HepG2 (cell line): ENCODE results near the gene DAB2IP. TPM values are rescaled to one million over a fixed set of nuclear protein-coding genes. Genes with fewer than 3 reads are reported as not detected.

Experiments
- ATAC-seq: fragments of 200-7000 bp; cut with Tn5 transposase; 3 replicates; pipeline ENCODE4 v1.9.1; 2020; ENCODE audit warnings: mild to moderate bottlenecking, moderate library complexity
- BruUV-seq: library from RNA; stranded (reverse); fragments of 400-500 nt; replicated peaks from 2 replicates; lab custom pipeline; 2021; lab: Mats Ljungman, UMichigan
- CTCF ChIA-PET: fragments of 300-600 bp; formaldehyde crosslinking; extraction: SDS; loops from one replicate; lab custom pipeline; 2021; ENCODE audit warnings: low total read pairs, inconsistent platforms, low intra/inter-chr PET ratio; lab: Yijun Ruan, JAX
- POLR2A ChIA-PET: fragments of 350-600 bp; sonication (Branson Sonifier 250); formaldehyde crosslinking; loops from one replicate; lab custom pipeline; 2020; ENCODE audit warnings: antibody characterized with exemption, inconsistent platforms; lab: Yijun Ruan, JAX
- DNase-seq: peaks from one replicate; pipeline ENCODE4 v3.0.0-alpha.2; 2015; ENCODE audit warnings: low spot score
- FAIRE-seq: peaks from 3 replicates; lab custom pipeline; 2011; peaks lifted over from hg19 to GRCh38; lab: Jason Lieb, UNC
- H2AFZ ChIP-seq: one replicate; pipeline ENCODE4 v1.6.1; 2011; ENCODE audit warnings: low read length, inconsistent platforms
- H3K27ac ChIP-seq: fragments of 300-600 bp; 3 replicates; pipeline ENCODE4 v1.8.0; 2011; ENCODE audit warnings: mixed run types, mild to moderate bottlenecking, mixed read lengths, low read length, inconsistent platforms; ENCODE audit not compliant: insufficient read depth; ENCODE audit errors: extremely low read length
- H3K27me3 ChIP-seq, 2 experiments: fragments of 200-600 bp in 1 of 2; 2 replicates in 1 of 2; 3 replicates in 1 of 2; pipeline versions ENCODE4 v1.6.0 to v1.8.0; 2011; ENCODE audit warnings: low read length in 2 of 2, mild to moderate bottlenecking in 2 of 2, moderate library complexity in 2 of 2, inconsistent platforms in 1 of 2; ENCODE audit not compliant: insufficient read depth in 2 of 2, control insufficient read depth in 1 of 2
- H3K36me3 ChIP-seq, 2 experiments: fragments of 200-600 bp in 1 of 2; replicated peaks in 1 of 2; 2 replicates in 1 of 2; 3 replicates in 1 of 2; pipeline versions ENCODE4 v1.5.1 to v1.8.0; 2011; ENCODE audit warnings: low read length in 2 of 2, inconsistent platforms in 1 of 2; ENCODE audit not compliant: insufficient read depth in 2 of 2, control insufficient read depth in 1 of 2
- H3K4me1 ChIP-seq: 2 replicates; pipeline ENCODE4 v1.5.1; 2012; ENCODE audit warnings: low read length, inconsistent platforms; ENCODE audit not compliant: insufficient read depth
- H3K4me2 ChIP-seq: 2 replicates; pipeline ENCODE4 v1.6.0; 2011; ENCODE audit warnings: low read depth, low read length, inconsistent platforms
- H3K4me3 ChIP-seq, 3 experiments: fragments of 200-600 bp in 1 of 3; sonication (generic), shearing (Covaris generic) in 1 of 3; replicated peaks in 1 of 3; 2 replicates each; pipeline ENCODE4 v1.5.1; 2011 to 2016; ENCODE audit warnings: low read length in 3 of 3, inconsistent platforms in 2 of 3, low read depth in 2 of 3, mild to moderate bottlenecking in 2 of 3, control low read depth in 1 of 3, mixed read lengths in 1 of 3; ENCODE audit not compliant: insufficient read depth in 1 of 3
- H3K79me2 ChIP-seq: one replicate; pipeline ENCODE4 v1.6.1; 2011; ENCODE audit warnings: low read length, inconsistent platforms; ENCODE audit not compliant: insufficient read depth
- H3K9ac ChIP-seq: 2 replicates; pipeline ENCODE4 v1.6.0; 2011; ENCODE audit warnings: mild to moderate bottlenecking, low read depth, low read length, inconsistent platforms; ENCODE audit not compliant: insufficient read depth
- H3K9me3 ChIP-seq: 2 replicates; pipeline ENCODE4 v1.5.1; 2012; ENCODE audit warnings: mild to moderate bottlenecking, low read length
- H4K20me1 ChIP-seq: 2 replicates; pipeline ENCODE4 v1.6.0; 2011; ENCODE audit warnings: inconsistent platforms, mild to moderate bottlenecking, low read length, moderate library complexity; ENCODE audit not compliant: insufficient read depth
- CAMTA2 ChIP-seq: sonication (generic); formaldehyde crosslinking; IDR thresholded peaks from 2 replicates; pipeline ENCODE4 v1.4.0; 2020; ENCODE audit warnings: mild to moderate bottlenecking, missing genetic modification reagents, borderline replicate concordance
- CHD4 ChIP-seq: fragments of 200-600 bp; sonication (generic); IDR thresholded peaks from 2 replicates; pipeline ENCODE4 v1.7.0; 2017; ENCODE audit warnings: mild to moderate bottlenecking, low read length, borderline replicate concordance
- DMAP1 ChIP-seq: IDR thresholded peaks from 2 replicates; pipeline ENCODE4 v1.6.1; 2016
- HMG20B ChIP-seq: conservative IDR thresholded peaks from 2 replicates; pipeline ENCODE4 v1.6.1; 2016; ENCODE audit warnings: missing genetic modification reagents, missing compliant biosample characterization
- HNF4A ChIP-seq: sonication (generic); formaldehyde crosslinking; IDR thresholded peaks from 2 replicates; pipeline ENCODE4 v1.4.0; 2020; ENCODE audit warnings: missing genetic modification reagents
- MBNL3 ChIP-seq: fragments of 250-450 bp; sonication (Bioruptor Pico); conservative IDR thresholded peaks from 2 replicates; pipeline ENCODE4 v1.8.0; 2022; ENCODE audit warnings: mild to moderate bottlenecking, inconsistent platforms
- MXD1 ChIP-seq: sonication (generic); formaldehyde crosslinking; IDR thresholded peaks from 2 replicates; pipeline ENCODE4 v1.4.0; 2020; ENCODE audit warnings: mild to moderate bottlenecking, missing genetic modification reagents
- NPAS2 ChIP-seq: sonication (generic); formaldehyde crosslinking; IDR thresholded peaks from 2 replicates; pipeline ENCODE4 v1.8.0; 2022; ENCODE audit warnings: mild to moderate bottlenecking, missing genetic modification reagents, borderline replicate concordance
- PHF20 ChIP-seq: sonication (generic); formaldehyde crosslinking; IDR thresholded peaks from 2 replicates; pipeline ENCODE4 v1.5.0; 2020; ENCODE audit warnings: mild to moderate bottlenecking, missing genetic modification reagents
- PHF5A ChIP-seq: IDR thresholded peaks from one replicate; pipeline ENCODE4 v1.6.1; 2018; ENCODE audit warnings: low read depth, missing genetic modification reagents; ENCODE audit not compliant: unreplicated experiment
- SALL2 ChIP-seq: sonication (generic); formaldehyde crosslinking; IDR thresholded peaks from 2 replicates; pipeline ENCODE4 v1.8.1; 2023; ENCODE audit warnings: mild to moderate bottlenecking, missing genetic modification reagents, inconsistent platforms
- ZBTB42 ChIP-seq: sonication (generic); formaldehyde crosslinking; IDR thresholded peaks from 2 replicates; pipeline ENCODE4 v1.5.0; 2020; ENCODE audit warnings: mild to moderate bottlenecking, missing genetic modification reagents
- ZNF251 ChIP-seq: sonication (generic); formaldehyde crosslinking; IDR thresholded peaks from 2 replicates; pipeline ENCODE4 v1.9.0; 2021; ENCODE audit warnings: mild to moderate bottlenecking, missing genetic modification reagents
- ZNF496 ChIP-seq: sonication (generic); formaldehyde crosslinking; IDR thresholded peaks from 2 replicates; pipeline ENCODE4 v1.8.1; 2023; ENCODE audit warnings: mild to moderate bottlenecking, moderate library complexity, missing genetic modification reagents; ENCODE audit not compliant: insufficient replicate concordance
- ZNF577 ChIP-seq: sonication (generic); formaldehyde crosslinking; IDR thresholded peaks from 2 replicates; pipeline ENCODE4 v1.4.0; 2020; ENCODE audit warnings: mild to moderate bottlenecking, low read depth, missing genetic modification reagents, borderline replicate concordance
- ZNF598 ChIP-seq: sonication (generic); formaldehyde crosslinking; IDR thresholded peaks from 2 replicates; pipeline ENCODE4 v1.5.1; 2020; ENCODE audit warnings: mild to moderate bottlenecking, missing genetic modification reagents, borderline replicate concordance
- ZNF639 ChIP-seq: conservative IDR thresholded peaks from 2 replicates; pipeline ENCODE4 v1.6.1; 2018; ENCODE audit warnings: missing genetic modification reagents
- WGBS: methylation state at CpG from one replicate; pipeline ENCODE4 v1.1.6; 2017; ENCODE audit warnings: low lambda C conversion rate; 5-methylcytosine and 5-hydroxymethylcytosine counted together
- in situ Hi-C: cut with HindIII; loops from 2 replicates; pipeline ENCODE4 v1.10.0; 2017; ENCODE audit warnings: low pct_unique_long_range_greater_than_20kb; ENCODE audit not compliant: extremely low pct_ligation_motif_present
- intact Hi-C: fragments of 100-400 bp; cut with micrococcal nuclease; formaldehyde crosslinking; loops from one replicate; pipeline ENCODE4 v1.10.0; 2022; ENCODE audit not compliant: unreplicated experiment
- polyA plus RNA-seq, 8 experiments: library from polyadenylated mRNA; depleted of rRNA in 3 of 8; stranded (reverse) in 7 of 8; unstranded in 1 of 8; fragments of >200 nt; fragmentation: Illumina TruSeq in 4 of 8; extraction: Trizol in 4 of 8; gene quantifications; 2 replicates each; pipeline versions ENCODE4 v1.2.1 to v1.2.3, GENCODE V29; 2011 to 2016; ENCODE audit warnings: low read depth in 4 of 8, missing spikeins in 1 of 8, mixed read lengths in 1 of 8; ENCODE audit not compliant: insufficient read depth in 1 of 8
- total RNA-seq, 5 experiments: library from RNA; depleted of rRNA; stranded (reverse); fragments of >200 nt; fragmentation: Illumina TruSeq; extraction: Trizol; gene quantifications; 2 replicates each; pipeline ENCODE4 v1.2.3, GENCODE V29; 2016; ENCODE audit warnings: low read depth in 1 of 5

Gene DAB2IP
- total and polyA plus RNA-seq, 2 of the 13 experiments (the other 11 are each of a cell fraction or from before 2014, with no cell fraction given) = 25.3 to 37.9 TPM

GRCh38 chr9:121700832-121701419 lies 49.5 kb downstream of the DAB2IP start (continued):
- no peak for TF ChIP-seq ZNF639

- DNase-seq = no peak
- intact Hi-C loops = no loop called here
- CTCF ChIA-PET = no interaction called here
- no peak for FAIRE-seq
- Histone ChIP-seq H2AFZ (no peak overlapping the region), H3K4me2 (no peak overlapping the region), H3K27ac (no peak overlapping the region), H3K27me3 (no peaks in the 10 kb centered on the region), H3K9ac (no peak overlapping the region), H3K36me3 (no peaks in the 10 kb centered on the region), H3K4me3 (no peak overlapping the region), H3K79me2 (no peaks in the 10 kb centered on the region), H3K4me1 (no peaks in the 10 kb centered on the region), H3K9me3 (no peaks in the 10 kb centered on the region), H4K20me1 (no peaks in the 10 kb centered on the region)
- POLR2A ChIA-PET = no interaction called here
- no peak for ATAC-seq
- in situ Hi-C loops = no loop called here
- WGBS = 91% methylated on average over 13 of the region's 13 CpGs
- no TSS peak for BruUV-seq
- TF ChIP-seq PHF20 (no peak), MXD1 (no peak), PHF5A (CRISPR knock-in tag) (no peak), ZNF577 (CRISPR knock-in tag) (no peak), SALL2 (CRISPR knock-in tag) (no peak), CAMTA2 (CRISPR knock-in tag) (no peak), MBNL3 (CRISPR knock-in tag) (no peak), ZNF251 (CRISPR knock-in tag) (no peak), ZNF496 (no peak), ZNF598 (no peak), HMG20B (CRISPR knock-in tag) (no peak), DMAP1 (CRISPR knock-in tag) (no peak), CHD4 (no peak), HNF4A (CRISPR knock-in tag) (no peak), NPAS2 (CRISPR knock-in tag) (no peak), ZBTB42 (no peak)
Observed at GRCh38 chr9:121701736-121702261, 50.4 kb downstream of the DAB2IP start.
